DND-41 (cell line): ENCODE results near the gene TNN.

ENCODE experiments used
- CTCF ChIP-seq: IDR thresholded peaks from 2 replicates; pipeline ENCODE4 v1.5.1; 2012; ENCODE audit warnings: borderline replicate concordance, low read length, moderate library complexity, mild to moderate bottlenecking; ENCODE audit not compliant: poor library complexity, severe bottlenecking; ENCODE audit errors: extremely low read depth
- EZH2 ChIP-seq: IDR thresholded peaks from 3 replicates; pipeline ENCODE4 v1.6.1; 2012; ENCODE audit warnings: borderline replicate concordance, low read depth, mild to moderate bottlenecking, moderate library complexity, low read length, inconsistent platforms; ENCODE audit not compliant: severe bottlenecking

GRCh38 chr1:175045097-175045496, 22.5 kb upstream of the TNN start:
- no peak for TF ChIP-seq CTCF
- TF ChIP-seq EZH2: no peak
